ENCODE measurements around the gene SLC25A11. TPM values are rescaled to one million over a fixed set of nuclear protein-coding genes. Genes with fewer than 3 reads are reported as not detected.

The SLC25A11 gene
- 10 to 100 TPM; 38.8 to 48.5 (median 42.6) TPM for total RNA-seq

- no peaks in the 10 kb centered on the region for H3K27me3 ChIP-seq
- peak within 1 kb of the TSS; percentile 97 for H3K27ac ChIP-seq
- H3K36me3 ChIP-seq = no peaks in the 10 kb centered on the region
- intact Hi-C loops (cut with DNase I; ENCODE audit: low total_unique reads) = no loop called here
- DNase-seq (ENCODE audit: low spot score in 2 of 2) = peak; percentile 95 to 97
- H3K4me1 ChIP-seq = peaks cover 17 to 29% of the 10 kb centered on the region in 2 donors
- no peaks in the 10 kb centered on the region for H3K9me3 ChIP-seq
- peak within 1 kb of the TSS; percentile 83 to 85 (median 83) for H3K4me3 ChIP-seq
- peak; percentile 73 to 82 (median 76) for TF ChIP-seq POLR2AphosphoS5 (IDR thresholded peaks at IDR 0.05)
- TF ChIP-seq POLR2A (IDR thresholded peaks at IDR 0.05) = no peak
Observed at GRCh38 chr17:4939796-4940554, at the start of gene SLC25A11, which contains the start of gene RNF167. Gene SLC25A11 (minus strand): TSS chr17:4940046. CDS start chr17:4939910, 136 bp downstream. Gene RNF167 (plus strand): TSS chr17:4940268. CDS start chr17:4940910, 642 bp downstream.

GRCh38 chr17:4987767-4988567 is 48.1 kb upstream of the SLC25A11 start:
- Histone ChIP-seq H3K36me3 (no peaks in the 10 kb centered on the region), H3K9me3 (no peaks in the 10 kb centered on the region), H3K27me3 (no peaks in the 10 kb centered on the region), H3K4me3 (peak overlapping the region; percentile 73 to 99 (median 77)), H3K4me1 (peaks cover 4% of the 10 kb centered on the region in 2 donors), H3K27ac (peak overlapping the region; percentile 94 to 95)
- DNase-seq (ENCODE audit: low spot score in 2 of 2) = no peak
- intact Hi-C loops (cut with DNase I; ENCODE audit: low total_unique reads) = loop anchor here (10.0 kb wide), 1 partner anchor 83 kb away; the partner anchor contains the start of gene CHRNE
- TF ChIP-seq POLR2AphosphoS5 (IDR thresholded peaks at IDR 0.05) = peak in 1 of 3 donors; percentile 2
- no peak for TF ChIP-seq CTCF (IDR thresholded peaks at IDR 0.05)
- no peak for TF ChIP-seq POLR2A (IDR thresholded peaks at IDR 0.05)

- Histone ChIP-seq H3K27ac (peak within 1 kb of the TSS; percentile 94 to 95), H3K4me1 (peaks cover 4% of the 10 kb centered on the region in 2 donors), H3K36me3 (no peaks in the 10 kb centered on the region), H3K4me3 (peak within 1 kb of the TSS; percentile 73 to 99 (median 77)), H3K27me3 (no peaks in the 10 kb centered on the region), H3K9me3 (no peaks in the 10 kb centered on the region)
- intact Hi-C loops (cut with DNase I; ENCODE audit: low total_unique reads) = loop anchor here (10.0 kb wide), 1 partner anchor 82 kb away; the partner anchor contains the start of gene CHRNE
- TF ChIP-seq POLR2A (IDR thresholded peaks at IDR 0.05) = peak; percentile 73
- TF ChIP-seq POLR2AphosphoS5 (IDR thresholded peaks at IDR 0.05) = peak; percentile 70 to 81 (median 75)
- TF ChIP-seq CTCF (IDR thresholded peaks at IDR 0.05) = peak in 2 of 3 donors; percentile 63 to 72
- peak; percentile 80 to 85 for DNase-seq (ENCODE audit: low spot score in 2 of 2)
Observed at GRCh38 chr17:4986951-4987766, 47.3 kb upstream of the SLC25A11 start, which contains the start of gene CAMTA2. Gene CAMTA2 (minus strand): TSS chr17:4987675. CDS start chr17:4986222, 1,453 bp downstream.

- DNase-seq (ENCODE audit: low spot score in 2 of 2) = no peak
- TF ChIP-seq POLR2AphosphoS5 (IDR thresholded peaks at IDR 0.05) (no peak), CTCF (IDR thresholded peaks at IDR 0.05) (no peak), POLR2A (IDR thresholded peaks at IDR 0.05) (no peak)
- intact Hi-C loops (cut with DNase I; ENCODE audit: low total_unique reads) = loop anchor here (10.0 kb wide), 1 partner anchor 82 kb away; the partner anchor contains the start of gene CHRNE
- peak overlapping the region; percentile 94 to 95 for H3K27ac ChIP-seq
- H3K9me3 ChIP-seq = no peaks in the 10 kb centered on the region
- H3K36me3 ChIP-seq = no peaks in the 10 kb centered on the region
- peak overlapping the region; percentile 73 to 99 (median 77) for H3K4me3 ChIP-seq
- H3K27me3 ChIP-seq = no peaks in the 10 kb centered on the region
- H3K4me1 ChIP-seq = peaks cover 4% of the 10 kb centered on the region in 2 donors
Observed at GRCh38 chr17:4986403-4986802, 46.6 kb upstream of the SLC25A11 start.
